Stimulated activated CD4-positive, alpha-beta T cell treated with anti-CD3 and anti-CD28 coated beads, Interleukin-2, amount 100 ng/mL, for 24 hours (primary cell): Measurements from ENCODE around the gene NOX5.
"Not testable (repeated sequence)": the region's sequence is repeated elsewhere in the genome, so short reads cannot be mapped to it uniquely, and the experiment has no call there.

ENCODE experiments used
- DNase-seq, 2 donors: peaks; one replicate each; pipeline ENCODE4 v3.0.0-alpha.2; 2020

Gene NOX5, protein sequence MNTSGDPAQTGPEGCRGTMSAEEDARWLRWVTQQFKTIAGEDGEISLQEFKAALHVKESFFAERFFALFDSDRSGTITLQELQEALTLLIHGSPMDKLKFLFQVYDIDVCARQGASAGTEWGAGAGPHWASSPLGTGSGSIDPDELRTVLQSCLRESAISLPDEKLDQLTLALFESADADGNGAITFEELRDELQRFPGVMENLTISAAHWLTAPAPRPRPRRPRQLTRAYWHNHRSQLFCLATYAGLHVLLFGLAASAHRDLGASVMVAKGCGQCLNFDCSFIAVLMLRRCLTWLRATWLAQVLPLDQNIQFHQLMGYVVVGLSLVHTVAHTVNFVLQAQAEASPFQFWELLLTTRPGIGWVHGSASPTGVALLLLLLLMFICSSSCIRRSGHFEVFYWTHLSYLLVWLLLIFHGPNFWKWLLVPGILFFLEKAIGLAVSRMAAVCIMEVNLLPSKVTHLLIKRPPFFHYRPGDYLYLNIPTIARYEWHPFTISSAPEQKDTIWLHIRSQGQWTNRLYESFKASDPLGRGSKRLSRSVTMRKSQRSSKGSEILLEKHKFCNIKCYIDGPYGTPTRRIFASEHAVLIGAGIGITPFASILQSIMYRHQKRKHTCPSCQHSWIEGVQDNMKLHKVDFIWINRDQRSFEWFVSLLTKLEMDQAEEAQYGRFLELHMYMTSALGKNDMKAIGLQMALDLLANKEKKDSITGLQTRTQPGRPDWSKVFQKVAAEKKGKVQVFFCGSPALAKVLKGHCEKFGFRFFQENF

DNA sequence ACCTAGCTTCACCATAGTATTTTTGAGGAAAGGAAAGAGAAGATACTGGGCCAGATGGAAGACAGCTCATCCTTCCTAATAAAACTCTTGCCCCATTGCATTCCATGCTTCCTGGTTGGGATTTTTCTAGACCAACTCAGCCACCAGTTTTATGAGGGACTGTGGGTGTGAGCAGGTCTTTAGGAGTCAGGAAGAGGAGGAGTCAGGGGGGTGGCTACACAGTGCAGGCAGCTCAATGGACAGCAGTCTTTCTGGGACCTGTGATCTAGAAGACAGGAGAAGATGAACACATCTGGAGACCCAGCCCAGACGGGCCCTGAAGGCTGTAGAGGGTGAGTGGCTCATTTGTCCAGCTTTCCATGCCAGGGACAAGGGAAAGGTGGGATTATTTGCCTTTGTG is at the start of gene NOX5:
TSS of gene NOX5 (plus strand) at position 242 of the 400 bp plus-strand sequence. CDS start at position 283, 41 bp downstream.
- no peak for DNase-seq

DNA sequence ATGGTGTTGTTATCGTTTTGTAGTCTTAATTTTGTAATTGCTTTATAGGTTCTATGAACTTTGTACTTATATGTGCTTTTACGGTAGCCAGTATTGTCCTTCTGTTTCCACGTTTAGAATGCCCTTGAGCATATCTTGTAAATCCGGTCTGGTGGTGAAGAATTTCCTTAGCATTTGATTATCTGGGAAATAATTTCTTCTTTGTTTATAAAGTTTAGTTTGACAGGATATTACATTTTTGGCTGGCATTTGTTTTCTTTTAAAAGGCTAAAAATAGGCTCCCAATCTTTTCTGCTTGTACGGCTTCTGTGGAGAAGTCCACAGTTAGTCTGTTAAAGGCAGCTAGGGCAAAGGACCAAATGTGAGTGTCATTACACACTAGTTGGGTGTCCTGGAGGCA is 47.5 kb upstream of the NOX5 start:
- no peak for DNase-seq

DNA sequence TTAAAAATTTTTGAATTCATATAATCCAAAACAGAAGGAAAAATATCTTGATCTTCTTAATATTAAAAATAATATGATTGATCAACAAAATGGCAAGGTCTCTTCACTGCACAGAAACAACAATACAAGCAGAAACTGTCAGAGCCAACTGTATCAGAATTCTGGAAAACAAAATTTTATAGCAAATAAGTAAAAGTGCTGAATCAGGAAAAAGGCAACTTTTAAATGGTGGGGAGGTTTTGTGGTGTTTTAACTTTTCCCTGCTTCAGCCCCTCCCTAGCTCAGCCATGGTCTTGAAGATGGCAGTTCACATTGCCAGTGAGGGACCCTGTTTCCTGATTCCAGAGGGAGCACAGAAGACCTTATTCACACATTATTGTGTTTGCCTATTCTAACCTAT is 46.5 kb upstream of the NOX5 start:
- no peak for DNase-seq

DNA sequence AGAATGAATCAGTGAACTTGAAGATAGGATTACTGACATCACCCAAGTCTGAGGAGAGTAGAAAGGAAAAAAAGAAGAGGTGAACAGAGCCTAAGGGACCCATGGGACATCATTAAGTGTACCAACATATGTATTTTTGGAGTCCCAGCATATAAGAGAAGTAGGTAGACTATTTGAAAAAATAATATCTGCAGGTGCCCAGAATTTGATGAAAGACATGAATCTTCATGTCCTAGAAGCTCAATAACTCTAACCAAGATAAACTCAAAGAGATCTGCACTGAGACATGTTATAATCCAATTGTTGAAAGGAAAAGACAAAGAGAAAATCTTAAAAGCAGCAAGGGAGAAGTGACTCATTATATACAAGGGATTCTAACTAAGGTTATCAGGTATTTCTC is 45.2 kb upstream of the NOX5 start:
- no peak for DNase-seq

DNA sequence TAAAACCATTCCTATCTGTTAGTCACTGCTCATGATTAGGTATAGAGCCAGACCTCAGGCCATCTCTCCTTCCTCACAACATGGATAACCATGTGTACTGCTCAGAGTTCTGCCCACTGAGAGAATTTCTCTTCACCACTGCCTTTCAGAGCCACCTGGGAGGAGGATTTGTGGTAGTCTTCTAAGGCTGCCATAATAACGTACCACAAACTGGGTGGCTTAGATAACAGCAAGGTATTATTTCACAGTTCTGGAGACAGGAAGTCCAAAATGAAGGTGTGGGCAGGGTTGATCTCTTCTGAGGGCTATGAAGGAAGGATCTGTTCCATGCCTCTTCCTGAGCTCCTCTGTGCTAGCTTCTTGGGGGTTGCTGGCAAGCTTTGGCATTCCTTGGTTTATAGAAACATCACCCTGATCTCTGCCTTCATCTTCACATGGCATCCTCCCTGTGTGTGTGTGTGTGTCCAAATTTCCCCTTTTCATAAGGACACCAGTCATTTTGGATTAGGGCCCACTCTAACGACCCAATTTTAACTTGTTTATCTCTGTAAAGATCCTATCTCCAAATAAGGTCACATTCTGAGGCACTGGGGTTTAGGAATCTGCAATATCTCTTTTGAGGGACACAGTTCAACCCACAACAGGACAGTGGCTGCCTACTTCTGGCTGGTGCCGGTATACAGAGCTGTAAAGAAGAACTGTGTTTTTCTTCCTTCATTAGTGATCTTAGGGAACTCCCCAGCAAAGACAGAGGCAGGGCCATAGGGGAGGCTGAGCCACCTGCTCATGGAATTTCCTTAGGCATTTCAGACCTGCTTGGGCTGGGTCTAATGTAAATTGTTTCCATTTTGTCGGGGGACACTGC is 42.1 kb upstream of the NOX5 start:
- DNase-seq, result no peak

DNA sequence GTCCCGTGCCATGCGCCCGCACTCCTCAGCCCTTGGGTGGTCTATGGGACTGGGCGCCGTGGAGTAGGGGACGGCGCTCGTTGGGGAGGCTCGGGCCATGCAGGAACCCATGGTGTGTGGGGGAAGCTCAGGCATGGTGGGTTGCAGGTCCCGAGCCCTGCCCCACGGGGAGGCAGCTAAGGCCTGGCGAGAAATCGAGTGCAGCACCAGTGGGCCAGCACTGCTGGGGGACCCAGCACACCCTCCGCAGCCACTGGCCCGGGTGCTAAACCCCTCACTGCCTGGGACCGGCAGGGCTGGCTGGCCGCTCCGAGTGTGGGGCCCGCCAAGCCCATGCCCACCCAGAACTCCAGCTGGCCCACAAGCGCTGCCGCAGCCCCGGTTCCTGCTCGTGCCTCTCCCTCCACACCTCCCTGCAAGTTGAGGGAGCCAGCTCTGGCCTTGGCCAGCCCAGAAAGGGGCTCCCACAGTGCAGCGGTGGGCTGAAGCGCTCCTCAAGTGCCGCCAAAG is 38.8 kb upstream of the NOX5 start:
- not testable (repeated sequence) for DNase-seq

DNA sequence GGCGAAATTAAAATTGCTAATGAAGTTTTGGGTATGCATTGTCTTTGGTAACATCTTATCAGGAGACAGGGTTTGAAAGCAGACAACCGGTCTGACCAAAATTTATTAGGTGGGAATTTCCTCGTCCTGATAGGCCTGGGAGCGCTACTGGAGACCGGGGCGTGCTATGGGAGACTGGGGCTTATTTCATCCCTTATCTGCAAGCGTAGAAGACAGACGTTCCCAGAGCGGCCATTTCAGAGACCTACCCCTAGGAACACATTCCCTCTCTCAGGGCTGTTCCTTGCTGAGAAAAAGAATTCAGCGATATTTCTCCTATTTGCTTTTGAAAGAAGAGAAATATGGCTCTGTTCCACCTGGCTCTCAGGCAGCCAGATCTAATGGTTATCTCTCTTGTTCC is 37.1 kb upstream of the NOX5 start:
- DNase-seq, result not testable (repeated sequence)

DNA sequence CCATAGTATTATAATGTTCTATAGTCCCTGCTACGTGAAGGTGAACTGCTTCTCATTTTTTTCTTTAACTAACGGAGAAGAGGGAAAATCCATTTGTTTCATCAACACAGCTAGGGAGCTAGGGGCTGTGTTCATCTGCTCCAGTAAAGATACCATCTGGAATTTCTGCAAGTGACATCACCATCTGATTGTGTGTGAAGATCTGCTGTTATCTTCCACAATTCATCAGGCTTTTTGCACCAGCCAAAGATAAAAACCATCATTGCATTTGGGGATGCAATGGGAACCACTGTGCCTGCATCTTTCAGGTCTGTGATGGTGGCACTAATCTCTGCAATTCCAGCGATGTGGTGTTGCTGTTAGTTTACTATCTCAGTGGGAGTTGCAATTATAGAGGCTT is 35.5 kb upstream of the NOX5 start:
- DNase-seq, result no peak

DNA sequence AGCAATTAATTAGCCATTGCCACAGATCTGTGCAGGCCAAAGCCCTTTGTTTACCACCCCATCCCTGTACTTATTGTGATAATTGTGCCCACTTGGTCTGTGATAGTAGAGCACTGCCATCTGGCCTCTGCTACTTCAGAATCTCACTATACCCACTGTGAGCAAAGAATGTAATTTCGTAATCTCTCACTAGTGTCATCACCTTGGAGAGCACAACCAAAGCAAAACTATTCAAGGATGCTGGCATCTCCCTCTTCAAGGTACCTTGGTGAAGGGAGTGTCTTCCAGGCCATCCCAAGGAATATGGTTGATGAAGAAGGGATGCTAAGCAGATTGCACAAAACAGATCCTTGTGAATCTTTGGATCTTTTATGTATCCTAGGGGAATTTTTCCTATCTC is 34.7 kb upstream of the NOX5 start:
- DNase-seq, result no peak

DNA sequence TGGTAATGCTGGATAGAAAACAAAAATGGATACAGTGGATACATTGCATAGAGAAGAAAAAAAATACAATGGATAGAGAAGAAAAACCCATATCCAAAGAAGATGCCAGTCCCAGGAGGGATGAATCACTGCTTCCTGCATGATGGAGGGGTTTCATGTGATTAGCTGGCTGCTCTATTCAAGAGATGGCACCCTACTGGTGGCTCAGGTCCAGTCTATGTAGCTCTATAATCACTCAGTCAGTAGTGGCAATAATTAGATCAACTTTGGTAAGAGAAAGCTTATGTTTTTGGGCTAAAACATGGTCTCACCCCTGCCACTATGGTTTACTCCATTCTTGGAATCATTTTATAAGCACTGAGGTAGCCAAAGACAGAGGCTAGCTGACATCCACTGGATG is 33.7 kb upstream of the NOX5 start:
- DNase-seq, result no peak

DNA sequence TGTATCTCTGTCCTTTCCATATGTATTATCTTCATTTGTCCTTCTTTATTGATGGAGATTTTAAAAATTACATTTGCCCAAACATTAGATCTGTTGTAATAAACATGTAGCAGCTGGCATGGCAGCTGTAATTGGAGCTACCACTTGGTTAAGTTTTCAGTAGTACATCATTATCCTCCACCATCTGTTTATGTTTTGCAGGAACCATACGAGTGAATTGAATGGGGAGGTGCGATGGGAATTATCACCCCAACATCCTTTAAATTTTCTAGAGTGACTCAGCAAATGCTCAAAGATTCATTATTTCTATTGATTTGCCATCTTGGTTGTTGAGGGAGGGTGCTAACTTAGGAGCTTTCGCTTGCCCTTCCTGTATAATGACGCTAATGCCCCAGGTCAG is 32.6 kb upstream of the NOX5 start:
- no peak for DNase-seq

DNA sequence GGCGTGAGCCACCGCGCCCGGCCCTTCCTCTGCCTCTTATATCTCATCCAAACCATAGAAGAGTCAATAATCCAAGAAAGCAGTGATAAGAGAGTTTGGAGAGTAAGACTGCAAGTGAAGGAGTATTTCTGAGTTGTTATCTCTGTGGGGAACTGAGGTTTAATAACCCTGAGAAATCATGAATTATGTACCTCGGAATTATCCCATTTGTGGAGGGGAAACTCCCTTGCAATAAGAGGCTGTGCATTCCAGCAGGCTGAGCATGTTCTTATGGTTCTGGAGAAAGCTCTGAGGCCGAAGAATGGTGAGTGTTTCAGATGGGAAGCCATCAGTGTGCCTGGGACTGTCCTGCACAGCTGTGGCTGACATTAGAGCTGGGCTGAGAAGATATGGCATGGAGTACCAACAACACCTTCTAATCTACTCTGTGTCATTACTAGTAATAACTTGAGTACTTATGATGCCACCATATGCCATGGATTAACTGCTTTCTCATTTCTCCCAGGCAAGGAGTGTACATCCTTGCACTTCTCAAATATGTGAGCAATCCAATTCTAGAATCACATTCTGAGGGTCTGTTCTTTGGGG is 31.4 kb upstream of the NOX5 start:
- DNase-seq, result no peak

DNA sequence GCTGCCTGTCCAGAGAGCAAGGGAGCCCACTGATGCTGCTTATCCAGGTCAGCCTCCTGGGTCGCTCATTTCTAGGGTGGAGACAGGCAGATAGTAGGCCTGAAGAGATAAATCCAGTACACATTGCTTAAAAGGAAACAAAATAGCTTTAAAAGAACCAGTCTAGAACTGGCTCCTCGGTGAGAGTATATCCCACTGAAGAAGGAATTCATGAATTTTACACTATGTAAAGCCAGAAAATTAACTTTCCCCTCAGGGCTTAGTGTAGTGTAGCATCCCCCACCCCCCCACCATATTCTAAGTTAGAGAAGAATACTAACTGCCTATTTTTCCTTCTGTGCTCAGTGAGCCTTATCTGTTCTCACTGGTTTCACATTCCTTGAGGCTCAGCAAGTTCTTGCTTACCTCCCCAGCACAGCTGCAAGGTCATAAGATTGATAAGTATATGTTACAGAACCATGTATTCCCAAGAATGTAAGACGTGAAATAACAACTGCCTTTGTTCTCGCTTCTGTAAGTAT is 30.5 kb upstream of the NOX5 start:
- DNase-seq, result no peak

DNA sequence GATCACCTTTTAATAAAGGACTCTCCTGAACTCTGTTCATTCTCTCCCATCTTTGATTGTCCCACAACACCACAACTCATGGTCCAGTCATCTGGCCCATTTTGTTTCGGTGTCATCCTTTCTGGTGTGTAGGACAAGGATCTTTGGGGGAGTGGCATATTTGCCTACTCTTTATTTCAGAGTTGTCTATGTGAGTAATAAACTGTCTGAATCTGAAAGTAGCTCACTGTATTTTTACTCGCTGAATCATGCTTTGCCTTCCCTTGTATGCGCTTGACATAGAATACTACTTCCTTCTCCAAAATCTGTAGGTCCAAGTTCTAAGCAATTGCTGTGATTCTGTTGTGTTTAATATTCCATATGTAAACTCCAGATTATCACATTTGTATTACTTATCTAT is 29.9 kb upstream of the NOX5 start:
- no peak for DNase-seq

DNA sequence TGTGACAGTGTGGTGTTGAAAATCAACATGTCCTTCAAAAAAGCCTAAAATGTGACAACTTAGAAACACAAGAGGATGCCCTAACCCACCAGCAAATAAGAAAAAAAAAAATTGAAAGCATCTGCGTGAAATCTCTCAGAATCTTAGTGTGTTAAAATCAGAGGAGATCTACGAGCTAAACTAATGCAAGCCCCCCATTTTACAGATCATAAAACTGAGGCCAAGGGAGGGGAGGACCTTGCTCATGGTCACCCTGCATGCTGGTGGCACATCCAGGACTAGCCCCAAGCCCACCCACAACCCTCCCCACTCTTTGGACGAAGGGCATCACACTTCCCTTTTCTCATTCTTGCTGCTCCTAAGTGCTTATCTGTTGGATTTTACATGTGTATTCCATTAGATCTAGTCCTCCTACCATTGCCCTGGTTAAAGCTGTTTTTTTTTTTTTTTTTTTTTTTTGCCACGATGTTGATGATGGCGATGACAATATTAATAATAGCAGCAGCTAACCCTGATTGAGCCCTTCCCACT is 29.1 kb upstream of the NOX5 start:
- DNase-seq, result no peak

DNA sequence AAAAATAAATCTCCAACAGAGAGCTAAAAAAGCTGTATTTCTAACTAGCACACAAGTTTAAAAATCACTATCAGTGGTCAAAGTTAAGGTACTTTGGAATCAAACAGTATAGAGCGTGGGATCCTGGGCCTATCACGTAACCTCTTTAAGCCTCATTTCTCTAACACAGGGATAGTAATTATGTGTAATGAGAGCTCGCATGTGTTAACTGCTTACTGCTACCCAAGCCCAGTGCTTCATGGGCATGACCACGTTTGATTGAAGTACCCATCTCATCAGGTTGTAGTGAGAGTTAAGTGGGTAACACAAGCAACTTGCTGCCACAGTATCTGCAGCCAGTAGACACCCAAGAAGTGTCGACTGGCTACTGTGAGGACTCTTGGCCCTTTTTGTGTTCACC is 28.2 kb upstream of the NOX5 start:
- DNase-seq, result no peak

DNA sequence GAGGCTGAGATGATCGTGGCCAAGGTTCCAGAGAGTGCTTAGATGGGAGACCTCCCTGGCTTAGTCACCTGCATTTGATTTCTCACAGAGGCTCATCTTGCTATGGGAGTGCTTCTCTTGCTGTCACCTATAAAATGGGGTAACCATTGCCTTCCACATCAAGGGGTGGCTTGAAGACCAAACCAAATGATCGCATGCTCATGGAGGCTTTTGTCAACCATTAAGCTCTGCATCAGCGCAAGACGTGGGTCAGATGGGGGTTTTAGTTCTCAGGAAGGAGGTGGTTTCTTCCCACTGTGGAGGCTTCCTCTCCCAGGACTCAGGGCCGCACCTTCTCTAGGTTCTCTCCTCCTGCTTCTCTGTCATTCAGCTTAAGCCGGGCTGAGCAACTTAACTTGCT is 27.4 kb upstream of the NOX5 start:
- no peak for DNase-seq

DNA sequence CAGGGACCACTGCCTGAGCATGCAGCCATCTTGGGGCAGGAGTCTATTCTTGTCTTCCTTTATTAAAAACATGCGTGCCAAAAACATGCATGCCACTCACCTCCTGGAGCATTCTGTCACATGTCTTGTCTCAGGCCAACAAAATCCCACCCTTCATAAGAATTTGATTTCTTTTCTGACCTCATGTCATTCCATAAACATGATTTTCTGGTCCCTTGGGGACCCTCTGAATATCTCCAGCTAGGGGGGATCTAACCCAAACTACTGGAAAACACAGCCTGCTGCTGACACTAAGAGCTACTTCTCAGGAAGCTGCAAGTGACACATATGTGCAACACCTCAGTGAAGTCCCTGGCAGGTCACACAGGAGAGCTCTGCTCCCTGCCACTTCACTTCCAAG is 26.8 kb upstream of the NOX5 start:
- no peak for DNase-seq

DNA sequence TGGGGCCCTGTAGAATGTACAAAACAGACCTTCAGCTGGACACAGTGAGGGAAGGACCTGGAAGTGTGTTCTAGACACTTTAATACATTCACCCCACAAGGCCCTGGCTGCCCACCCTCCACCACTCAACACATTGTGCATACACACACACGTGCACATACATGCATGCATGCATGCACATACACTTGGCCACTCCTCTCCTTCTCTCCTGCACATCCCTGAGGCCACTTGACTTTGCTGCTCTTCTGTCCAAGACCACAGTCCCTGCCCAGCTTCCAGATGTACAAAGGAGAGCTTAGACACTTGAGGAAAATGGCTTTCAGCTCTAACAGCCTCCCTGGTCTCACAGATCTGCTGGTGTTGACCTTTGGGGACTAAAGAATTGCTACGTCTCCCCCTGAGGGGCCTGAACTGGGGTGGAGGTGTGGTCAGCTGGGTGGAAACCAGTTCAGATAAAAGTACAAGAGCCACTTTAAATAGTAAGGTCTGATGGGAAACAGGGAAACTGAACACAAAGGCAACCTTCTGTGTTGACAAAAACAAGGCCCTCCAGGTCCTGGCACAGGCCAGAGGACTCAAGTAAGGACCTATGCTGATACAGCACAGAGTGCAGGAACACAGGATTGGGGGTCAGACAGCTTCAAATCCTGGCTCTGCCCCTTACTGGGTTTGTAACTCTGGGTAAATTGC is 24.8 kb upstream of the NOX5 start:
- no peak for DNase-seq

DNA sequence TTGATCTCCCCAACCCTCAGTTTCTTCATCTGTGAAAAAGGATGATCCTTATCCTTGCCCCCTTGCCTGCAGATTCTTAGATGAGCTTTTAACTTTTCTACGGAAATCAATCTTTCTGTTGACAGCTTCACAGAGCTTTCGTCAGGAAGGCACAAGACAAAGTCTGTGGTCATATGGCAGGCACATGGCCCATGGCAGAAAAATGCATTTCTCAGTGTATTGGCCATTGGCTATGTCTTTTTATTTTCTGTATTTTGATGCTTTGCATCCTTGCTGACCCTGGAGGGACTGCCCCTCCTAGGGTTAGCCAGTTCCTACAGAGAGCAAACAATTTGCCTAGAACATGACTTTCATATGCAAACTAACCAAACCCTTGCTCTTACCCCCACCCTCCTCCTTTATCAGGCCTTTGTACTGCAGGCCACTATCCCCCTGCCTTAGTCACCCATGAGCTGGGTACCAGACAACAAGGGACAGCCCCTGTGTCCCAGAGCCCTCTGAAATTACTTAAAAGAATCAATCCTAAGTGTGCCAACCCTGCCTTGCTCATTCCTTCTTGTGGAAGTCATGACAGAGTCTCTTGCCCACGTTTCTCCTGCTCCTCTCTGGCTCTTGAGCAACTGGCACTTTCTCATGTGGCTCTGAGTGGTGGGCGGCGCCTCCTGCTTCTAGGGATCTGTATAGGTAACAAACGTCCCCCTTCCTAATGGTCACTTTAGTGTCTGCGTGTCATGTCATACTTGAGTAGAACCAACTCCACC is 24.1 kb upstream of the NOX5 start:
- DNase-seq, result no peak

DNA sequence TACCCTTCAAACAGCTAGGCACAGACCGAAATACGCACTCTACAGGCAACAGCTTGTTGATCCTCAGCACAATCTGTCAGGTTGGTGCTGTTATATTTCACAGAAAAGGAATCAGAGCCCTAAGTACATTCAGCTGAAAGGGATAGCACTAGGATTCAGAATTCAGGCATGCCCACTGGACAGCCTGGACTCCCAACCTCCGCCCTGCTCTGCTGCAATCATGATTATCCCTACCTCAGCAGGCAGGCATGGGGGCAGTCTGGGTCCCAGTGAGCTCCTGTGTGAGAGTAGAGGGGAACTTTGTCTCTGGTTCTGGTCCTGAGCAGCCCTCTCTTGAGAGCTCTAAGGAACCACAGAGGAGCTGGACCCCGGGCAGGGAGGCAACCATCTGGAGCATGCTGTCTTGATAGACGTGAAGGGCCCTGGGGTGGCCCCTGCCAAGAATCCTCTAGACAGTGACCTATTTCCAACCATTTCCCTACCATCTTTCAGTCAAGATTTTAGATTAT is 23.4 kb upstream of the NOX5 start:
- no peak for DNase-seq
